ENCODE results near the gene SPATA19.

SPATA19 gene

DNA sequence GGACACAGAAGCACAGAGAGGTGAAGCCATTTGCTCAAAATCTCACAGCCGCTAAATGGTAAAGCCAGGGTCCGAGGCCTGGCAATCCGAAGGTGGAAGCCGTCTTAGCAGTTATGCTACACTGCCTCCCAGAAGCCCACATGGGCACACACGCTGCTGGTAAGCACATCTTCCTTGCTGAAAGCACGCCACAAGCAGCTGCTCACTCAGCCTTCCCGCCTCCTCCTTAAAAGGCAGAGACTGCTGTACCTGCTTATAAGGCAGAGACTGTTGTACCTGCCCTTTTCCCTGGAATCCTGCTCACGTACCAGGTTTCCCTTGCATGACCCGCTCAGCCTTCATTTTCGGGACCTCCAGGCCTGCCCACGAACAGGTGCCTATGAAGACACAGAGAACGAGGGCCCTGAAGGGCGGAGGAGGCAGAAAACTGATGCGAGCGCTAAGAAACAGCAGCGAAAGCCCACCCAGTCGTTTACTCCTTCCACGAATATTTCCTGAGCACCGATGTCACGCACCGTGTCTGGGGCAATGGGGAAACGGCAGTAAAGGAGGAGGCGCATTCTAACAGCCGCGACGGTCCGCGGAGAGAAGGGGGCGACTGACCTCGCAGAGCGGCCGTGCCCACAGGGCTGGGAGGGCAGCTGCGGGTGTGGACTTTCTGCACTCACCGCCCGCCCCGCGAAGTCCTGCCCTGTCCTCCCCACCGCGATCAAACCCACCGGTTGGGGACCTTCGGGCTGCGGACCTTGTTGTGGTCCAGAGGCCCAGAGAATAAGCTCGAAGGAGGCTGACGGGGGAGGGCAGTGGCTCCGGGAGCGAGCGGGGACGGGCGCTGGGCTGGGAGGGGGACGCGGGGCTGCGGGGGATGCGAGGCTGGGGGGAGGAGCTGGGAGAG is 13.0 kb downstream of the SPATA19 start:
- no peak overlapping the region for H3K4me3 ChIP-seq (ENCODE audit: control insufficient read depth, low read depth, low read length)
- DNase-seq (ENCODE audit: low read depth) = no peak
- TF ChIP-seq, protein P1, sequence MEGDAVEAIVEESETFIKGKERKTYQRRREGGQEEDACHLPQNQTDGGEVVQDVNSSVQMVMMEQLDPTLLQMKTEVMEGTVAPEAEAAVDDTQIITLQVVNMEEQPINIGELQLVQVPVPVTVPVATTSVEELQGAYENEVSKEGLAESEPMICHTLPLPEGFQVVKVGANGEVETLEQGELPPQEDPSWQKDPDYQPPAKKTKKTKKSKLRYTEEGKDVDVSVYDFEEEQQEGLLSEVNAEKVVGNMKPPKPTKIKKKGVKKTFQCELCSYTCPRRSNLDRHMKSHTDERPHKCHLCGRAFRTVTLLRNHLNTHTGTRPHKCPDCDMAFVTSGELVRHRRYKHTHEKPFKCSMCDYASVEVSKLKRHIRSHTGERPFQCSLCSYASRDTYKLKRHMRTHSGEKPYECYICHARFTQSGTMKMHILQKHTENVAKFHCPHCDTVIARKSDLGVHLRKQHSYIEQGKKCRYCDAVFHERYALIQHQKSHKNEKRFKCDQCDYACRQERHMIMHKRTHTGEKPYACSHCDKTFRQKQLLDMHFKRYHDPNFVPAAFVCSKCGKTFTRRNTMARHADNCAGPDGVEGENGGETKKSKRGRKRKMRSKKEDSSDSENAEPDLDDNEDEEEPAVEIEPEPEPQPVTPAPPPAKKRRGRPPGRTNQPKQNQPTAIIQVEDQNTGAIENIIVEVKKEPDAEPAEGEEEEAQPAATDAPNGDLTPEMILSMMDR (IDR thresholded peaks at IDR 0.05; ENCODE audit: control insufficient read depth, insufficient read depth, low read depth, low read length, missing control alignments) = no peak

DNA sequence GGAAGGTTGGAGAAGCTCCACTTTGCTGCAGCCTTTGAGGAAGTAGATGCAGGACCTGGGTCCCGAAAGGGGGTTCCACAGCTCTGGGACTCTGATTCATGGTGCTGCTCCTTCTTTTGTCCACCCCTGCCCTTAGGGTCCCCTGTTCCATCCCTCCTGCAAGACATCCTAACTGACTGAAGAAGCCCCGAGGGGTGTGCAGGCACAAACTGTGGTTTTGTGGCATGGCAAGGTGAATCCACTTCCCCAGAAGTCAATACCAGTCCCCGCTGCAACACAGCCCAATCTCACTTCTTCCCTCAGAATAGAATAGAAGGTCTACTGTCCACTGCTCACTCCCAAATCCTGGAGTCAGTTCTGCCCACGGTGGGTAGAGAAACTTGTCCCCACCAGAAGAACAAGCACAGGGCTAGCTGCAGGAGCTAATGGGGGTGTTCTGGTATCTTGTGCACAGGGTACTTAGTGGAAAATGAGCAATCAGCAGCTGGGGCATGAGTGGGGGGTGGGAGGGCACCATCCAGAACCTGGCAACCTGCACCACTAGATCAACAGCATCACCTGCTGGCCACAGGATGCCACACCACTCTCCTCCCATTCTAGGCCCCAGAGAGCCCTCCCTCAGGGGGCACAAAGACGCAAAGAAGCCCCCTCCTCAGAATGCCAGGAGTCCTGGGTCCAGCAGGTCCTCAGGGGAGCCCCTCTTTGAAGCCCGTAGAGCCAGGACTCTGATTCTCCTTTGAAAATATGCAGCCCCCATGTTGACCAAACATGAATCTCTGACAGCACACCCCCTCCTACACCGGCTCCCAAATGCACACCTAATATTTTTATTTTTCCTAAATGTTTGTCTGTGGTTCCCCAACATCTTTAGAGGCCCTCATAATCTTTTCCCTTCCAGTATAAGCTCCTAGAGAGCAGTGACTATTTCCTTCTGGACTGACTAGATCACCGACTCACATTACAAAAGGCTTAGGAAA is 14.1 kb downstream of the SPATA19 start:
- H3K4me3 ChIP-seq (ENCODE audit: control insufficient read depth, low read depth, low read length) = no peak overlapping the region
- DNase-seq (ENCODE audit: low read depth) = no peak
- TF ChIP-seq, protein P1 (IDR thresholded peaks at IDR 0.05; ENCODE audit: control insufficient read depth, insufficient read depth, low read depth, low read length, missing control alignments) = no peak

DNA sequence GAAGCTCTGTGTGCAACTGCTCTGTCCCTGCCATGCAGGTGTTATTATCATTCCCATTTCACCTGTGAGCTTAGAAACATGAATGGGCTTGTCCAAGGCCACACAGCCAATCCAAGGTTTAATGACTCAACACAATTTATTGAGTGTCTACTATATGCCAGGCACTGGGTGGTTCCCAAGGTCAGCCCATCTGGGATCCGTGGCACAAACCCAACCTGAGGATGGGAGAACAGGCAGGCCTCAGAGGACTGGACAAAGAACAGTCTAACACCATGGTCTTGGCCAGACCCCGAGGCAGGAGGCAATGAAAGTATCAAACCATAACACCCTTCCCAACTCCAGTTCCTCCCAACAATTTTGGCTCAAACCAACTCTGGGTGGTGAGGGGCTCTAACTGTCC is 15.7 kb downstream of the SPATA19 start:
- H3K4me3 ChIP-seq (ENCODE audit: control insufficient read depth, low read depth, low read length) = no peak overlapping the region
- DNase-seq (ENCODE audit: low read depth) = no peak
- TF ChIP-seq, protein P1 (IDR thresholded peaks at IDR 0.05; ENCODE audit: control insufficient read depth, insufficient read depth, low read depth, low read length, missing control alignments) = no peak

DNA sequence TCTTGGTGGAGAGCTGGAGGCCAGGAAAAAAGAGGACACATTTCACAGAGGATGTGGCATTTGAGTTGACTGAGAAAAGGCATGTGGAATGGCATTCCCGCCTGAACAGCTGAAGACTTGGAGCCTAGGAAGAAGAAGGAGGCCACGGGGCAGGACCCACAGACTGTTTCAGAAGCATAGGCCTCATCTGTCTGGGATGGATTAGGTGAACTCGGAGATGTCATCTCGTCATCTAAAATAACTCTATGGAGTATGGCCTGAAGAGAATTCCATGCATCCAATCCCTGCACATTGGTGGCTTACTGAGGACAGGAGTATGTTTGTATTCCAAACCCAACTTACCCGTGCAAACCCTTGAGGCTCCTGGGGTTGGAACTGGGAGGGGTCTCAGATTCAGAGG is 16.4 kb downstream of the SPATA19 start:
- H3K4me3 ChIP-seq (ENCODE audit: control insufficient read depth, low read depth, low read length) = no peak overlapping the region
- TF ChIP-seq, protein P1 (IDR thresholded peaks at IDR 0.05; ENCODE audit: control insufficient read depth, insufficient read depth, low read depth, low read length, missing control alignments) = no peak
- no peak for DNase-seq (ENCODE audit: low read depth)

DNA sequence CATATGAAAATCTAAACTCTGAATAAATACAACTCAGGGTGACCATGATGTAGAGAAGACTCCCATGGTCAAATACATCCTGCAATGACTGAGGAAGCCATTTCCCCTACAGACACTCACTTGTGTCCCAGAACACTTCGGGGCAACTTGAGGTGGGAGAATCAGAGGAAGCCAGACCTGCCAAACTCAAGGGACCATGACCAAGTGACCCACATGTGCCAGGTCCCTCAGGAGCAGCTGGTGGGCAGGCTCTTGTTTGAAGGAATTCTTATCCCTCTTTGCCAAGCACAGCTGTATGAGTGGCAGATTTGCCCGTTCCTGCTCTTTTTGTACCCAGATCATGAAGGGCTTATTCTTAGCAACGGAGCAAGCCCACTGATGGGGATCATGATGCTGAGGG is 17.8 kb downstream of the SPATA19 start:
- TF ChIP-seq, protein P1 (IDR thresholded peaks at IDR 0.05; ENCODE audit: control insufficient read depth, insufficient read depth, low read depth, low read length, missing control alignments) = no peak

DNA sequence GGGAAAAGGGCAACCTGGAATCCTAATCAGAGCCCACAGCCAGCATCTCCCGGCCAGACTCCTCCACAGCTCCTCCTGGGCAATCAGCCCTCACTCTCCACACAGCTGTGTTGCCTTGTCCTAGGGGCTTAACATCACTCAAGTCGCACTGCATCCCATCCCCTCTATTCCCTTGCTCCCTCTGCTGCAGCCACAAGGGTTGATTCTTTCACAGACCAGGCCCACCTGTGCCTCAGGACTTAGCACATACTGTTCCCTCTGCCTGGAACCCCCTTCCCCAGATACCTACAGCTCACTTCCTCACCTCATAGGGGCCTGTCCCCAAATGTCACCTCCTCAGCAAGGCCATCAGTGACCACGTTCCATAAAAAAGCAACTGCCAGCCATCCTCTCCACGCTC is 18.4 kb downstream of the SPATA19 start:
- TF ChIP-seq, protein P1 (IDR thresholded peaks at IDR 0.05; ENCODE audit: control insufficient read depth, insufficient read depth, low read depth, low read length, missing control alignments) = no peak
- no peak overlapping the region for H3K4me3 ChIP-seq (ENCODE audit: control insufficient read depth, low read depth, low read length)
- DNase-seq (ENCODE audit: low read depth) = no peak

More for the DNA sequence above, 17.8 kb downstream of the SPATA19 start:
- H3K4me3 ChIP-seq (ENCODE audit: control insufficient read depth, low read depth, low read length) = no peak overlapping the region
- DNase-seq (ENCODE audit: low read depth) = no peak
